LHCN-M2 (cell line): ENCODE data around the gene MR1. TPM values are rescaled to one million over a fixed set of nuclear protein-coding genes. Genes with fewer than 3 reads are reported as not detected.
"Not testable (repeated sequence)": the region's sequence is repeated elsewhere in the genome, so short reads cannot be mapped to it uniquely, and the experiment has no call there.

Experiments used
- DNase-seq: peaks from one replicate; pipeline ENCODE4 v3.0.0-alpha.2; 2012; ENCODE audit warnings: low read depth
- total RNA-seq: library from RNA; depleted of rRNA; stranded (reverse); fragments of >200 nt; gene quantifications from 2 replicates; pipeline ENCODE4 v1.2.3, GENCODE V29; 2014

Gene MR1
- total RNA-seq, 1 experiment from 2014 or later: 16.5 TPM

DNA sequence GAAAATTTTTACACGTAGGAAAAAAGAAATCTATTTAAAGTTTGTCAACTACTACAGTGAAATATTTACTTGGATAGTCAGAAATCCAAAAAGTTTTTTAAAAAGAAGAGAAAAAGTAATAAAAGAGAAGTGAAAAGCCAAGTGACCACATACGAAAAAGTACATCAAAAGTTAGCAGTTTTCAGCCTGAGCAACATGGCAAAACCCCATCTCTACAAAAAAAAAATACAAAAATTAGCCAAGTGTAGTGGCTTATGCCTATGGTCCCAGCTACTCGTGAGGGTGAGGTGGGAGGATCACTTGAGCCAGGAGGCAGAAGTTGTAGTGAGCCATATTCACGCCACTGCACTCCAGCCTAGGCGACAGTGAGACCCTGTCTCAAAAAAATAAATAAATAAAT is 5.2 kb upstream of the MR1 start:
- DNase-seq: no peak

DNA sequence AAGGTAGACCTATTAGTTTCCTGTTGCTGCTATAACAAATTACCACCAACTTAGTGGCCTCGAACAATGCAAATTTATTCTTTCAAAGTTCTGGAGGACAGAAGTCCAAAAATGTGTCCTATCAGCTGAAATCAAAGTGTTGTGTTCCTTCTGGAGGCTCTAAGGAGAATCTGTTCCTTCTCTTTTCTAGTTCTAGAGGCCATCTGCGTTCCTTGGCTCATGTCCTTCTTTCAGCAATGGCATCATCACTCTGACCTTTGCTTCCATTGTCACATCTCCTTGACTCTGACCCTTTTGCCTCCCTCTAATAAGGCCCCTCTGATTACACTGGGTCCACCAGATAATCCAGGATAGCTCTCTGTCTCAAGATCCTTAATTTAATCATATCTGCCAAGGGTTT is 1.2 kb upstream of the MR1 start:
- DNase-seq: no peak

DNA sequence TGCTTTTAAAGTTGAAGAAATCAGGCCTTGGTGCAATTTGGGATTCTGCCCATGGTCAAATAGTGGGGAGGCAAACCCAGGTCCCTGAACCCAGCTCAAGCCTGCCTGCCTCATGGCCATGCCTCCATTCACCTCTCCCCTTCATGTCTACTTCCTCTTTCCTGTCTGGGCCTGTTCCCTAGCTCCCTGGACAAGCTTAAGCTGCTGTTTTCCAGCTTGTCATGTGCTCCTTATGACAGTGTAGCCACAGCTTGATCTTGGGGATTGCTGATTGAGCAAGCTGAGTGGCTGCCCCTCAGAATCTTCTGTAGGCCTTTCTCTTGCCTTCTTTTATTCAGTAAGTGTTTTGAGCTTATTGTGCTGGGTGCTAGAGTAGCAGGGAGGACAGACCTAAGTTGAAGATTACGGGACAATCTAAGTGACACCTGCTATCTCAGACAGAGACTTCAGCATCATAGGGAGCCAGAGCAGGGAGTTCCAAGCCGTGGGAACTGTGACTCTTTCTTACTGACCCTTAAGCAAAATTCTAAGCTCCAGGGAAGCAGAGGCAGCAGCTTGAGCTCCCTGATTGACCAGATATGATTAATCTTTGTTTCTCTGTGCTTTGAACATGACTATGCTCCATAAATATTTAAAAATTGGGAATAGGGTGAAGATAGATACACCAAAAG is 520 bp upstream of the MR1 start:
- peak; percentile 65 for DNase-seq

DNA sequence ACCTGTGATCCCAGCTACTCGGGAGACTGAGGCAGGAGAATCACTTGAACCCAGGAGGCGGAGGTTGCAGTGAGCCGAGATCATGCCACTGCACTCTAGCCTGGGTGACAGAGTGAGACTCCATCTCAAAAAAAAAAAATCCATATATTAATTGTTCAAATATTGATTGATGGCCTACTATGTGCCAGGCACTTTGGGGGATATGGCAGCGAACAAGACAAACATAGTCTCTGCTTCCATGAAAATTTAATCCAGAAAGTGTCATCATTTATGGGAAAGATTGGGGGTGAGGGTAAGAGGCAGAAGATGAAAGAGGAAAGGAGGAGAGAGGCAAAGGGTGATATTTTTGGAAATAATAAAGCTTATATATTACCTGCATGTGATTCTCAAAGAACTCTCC is 1.4 kb downstream of the MR1 start:
- DNase-seq: not testable (repeated sequence)

DNA sequence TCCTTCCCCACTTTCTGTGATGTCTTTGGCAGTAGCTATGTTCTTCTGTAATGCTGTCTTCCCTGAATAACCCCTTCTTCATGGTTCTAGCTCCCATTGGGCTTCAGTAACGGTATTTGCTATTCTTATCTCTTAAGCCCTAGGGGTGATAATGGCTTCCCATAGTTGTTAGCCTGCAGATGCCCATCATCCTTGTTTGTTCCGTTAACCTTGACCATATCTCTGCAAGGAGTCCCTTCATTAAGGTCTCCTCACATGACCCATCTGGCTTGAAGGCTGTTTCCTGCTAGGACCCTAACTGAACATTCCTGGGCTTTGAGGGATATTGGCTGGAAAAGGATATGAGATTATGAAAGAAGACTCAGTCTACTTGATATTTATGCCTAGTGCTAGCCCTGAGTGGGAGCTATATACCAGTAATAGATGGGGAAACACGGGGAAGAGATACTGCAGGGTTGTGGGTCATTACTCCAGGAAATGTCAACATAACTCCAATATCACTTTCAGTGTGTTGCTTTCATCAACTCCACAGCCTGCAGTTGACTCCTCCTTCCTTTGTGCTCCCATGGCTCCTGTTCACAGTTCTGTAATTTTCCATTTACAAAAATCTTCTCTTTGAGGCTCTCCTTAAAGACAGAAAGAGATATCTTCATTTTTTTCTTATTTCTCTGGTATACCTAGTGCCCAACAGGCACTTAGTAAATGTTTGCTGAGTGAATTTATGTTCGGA is 2.5 kb downstream of the MR1 start:
- DNase-seq: no peak

DNA sequence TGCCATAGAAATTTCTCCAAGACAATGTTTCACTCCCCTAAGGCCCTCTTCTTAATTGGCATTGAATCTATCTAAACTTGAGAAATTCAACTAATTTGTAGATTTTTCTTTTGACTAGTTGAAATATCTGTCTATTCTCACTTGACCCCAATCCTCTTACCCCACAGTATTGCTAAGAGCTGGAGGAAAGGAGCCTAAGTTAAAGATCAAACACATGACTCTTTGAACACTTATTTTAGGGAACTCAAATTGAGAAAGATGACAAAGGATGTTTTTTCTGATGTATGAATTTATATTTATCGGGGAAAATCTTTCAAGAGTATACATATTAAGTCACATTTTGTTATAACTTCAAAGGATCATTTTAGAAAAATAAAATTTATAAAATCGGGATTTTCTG is 3.6 kb downstream of the MR1 start:
- no peak for DNase-seq

DNA sequence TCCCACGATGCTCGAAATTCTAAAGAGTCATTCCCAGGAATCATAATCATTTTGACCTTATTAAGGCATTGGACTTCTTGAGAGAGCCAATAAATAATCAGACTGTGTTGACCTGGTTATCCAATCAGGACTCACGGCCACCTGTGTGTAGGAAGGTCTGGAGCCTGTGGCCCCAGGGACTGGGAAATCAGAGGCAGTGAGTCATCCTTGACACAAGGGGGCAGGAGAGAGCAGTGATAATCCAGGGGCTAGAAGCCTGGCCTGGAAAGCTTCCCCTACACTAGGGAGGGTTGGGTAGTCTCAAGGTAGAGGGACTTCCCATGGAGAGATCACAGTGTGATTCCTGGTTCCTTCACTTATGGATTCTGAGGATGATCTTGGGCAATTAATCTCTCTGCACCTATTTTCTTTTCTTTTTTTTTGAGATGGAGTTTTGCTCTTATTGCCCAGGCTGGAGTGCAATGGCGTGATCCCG is 4.7 kb downstream of the MR1 start:
- DNase-seq: peak; percentile 70

DNA sequence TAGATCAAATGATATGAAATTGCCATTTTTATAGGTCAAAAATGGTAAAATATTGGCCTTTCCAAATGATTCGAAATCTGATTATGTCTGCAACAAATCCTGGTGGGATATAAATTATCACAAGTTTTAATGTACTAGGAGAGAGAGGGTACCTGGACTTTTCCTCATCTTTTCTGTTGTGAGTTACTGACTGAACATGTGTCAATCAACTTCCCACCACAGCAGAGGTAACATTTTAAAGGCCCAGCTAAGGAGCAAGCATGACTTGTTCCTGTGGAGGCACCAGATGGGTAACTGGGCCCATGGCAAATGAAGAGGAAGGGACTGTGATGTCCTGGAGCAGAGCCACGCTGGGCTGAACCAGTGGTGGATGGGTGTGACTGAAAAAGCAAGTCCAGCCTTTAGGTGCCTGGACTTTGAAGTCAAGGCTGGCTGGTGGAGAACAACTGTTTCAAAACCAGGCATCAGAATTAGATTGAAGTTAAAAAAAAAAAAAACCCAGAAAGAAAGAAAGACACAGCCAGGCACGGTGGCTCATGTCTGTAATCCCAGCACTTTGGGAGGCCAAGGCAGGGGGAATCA is 6.6 kb downstream of the MR1 start:
- DNase-seq: no peak

DNA sequence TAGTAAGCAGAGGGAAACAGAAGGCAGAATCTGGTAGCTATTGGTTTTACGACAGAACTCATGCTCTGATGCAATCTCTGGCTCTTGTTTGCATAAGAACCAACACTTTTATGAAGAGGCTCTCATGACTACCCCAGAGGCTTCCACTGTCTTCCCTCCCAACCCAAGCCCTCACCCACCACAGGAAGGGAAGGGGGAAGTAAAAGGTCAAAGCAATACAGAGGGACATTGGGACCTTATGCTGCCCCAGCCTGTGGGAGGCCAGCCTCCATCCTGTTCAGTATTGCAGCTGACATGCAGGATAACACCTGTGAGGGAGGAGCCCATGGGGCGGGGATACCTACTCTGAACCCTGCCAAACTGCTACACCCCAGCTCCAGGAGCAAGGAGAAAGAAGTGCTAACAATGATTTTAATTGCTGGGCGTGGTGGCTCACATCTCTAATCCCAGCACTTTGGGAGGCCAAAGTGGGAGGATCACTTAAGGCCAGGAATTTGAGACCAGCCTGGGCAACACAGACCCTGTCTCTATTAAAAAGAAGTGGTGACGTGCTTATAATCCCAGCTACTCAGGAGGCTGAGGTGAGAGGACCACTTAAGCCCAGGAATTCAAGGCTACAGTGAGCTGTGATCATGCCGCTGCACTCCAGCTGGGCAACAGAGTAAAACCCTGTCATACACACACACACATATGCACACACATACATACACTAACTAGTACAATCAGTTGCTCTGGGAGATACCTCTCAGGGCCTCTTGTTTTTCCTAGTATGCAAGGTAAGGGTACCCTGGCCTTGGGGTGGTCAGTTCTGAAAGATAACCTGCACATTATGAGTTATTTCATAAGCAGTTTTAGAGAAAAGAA is 9.5 kb downstream of the MR1 start:
- no peak for DNase-seq

DNA sequence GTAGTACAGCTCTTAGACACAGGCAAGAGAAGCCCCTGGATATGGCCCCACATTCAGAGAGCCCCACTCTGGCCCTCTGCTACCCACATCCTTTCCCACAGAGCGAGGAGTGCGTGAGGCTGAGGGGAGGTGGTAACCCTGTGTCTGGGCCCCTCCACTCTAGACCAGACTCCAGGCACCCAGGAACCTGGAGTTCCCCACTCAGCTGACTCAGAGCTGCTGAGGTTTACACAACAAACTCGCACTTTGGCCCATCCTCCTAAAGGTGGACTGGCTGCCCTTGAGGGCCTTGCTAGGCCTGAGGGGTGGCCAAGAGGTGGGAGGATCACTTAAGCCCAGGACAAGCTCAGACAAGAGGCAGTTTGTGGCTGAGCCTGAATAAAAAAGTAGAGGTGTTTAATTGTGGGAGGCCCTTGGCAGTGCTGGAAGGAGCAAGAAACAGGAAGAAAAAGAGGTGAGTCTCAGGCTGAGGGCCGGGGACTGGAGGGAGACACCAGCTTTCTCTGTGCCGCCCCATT is 10.7 kb downstream of the MR1 start:
- no peak for DNase-seq

DNA sequence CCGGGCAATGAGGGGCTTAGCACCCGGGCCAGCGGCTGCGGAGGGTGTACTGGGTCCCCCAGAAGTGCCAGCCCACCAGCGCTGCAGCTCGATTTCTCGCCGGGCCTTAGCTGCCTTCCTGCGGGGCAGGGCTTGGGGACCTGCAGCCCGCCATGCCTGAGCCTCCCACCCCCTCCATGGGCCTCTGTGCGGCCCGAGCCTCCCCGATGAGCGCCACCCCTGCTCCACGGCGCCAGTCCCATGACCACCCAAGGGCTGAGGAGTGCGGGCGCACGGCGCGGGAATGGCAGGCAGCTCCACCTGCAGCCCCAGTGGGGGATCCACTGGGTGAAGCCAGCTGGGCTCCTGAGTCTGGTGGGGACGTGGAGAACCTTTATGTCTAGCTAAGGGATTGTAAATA is 12.2 kb downstream of the MR1 start:
- DNase-seq: not testable (repeated sequence)

DNA sequence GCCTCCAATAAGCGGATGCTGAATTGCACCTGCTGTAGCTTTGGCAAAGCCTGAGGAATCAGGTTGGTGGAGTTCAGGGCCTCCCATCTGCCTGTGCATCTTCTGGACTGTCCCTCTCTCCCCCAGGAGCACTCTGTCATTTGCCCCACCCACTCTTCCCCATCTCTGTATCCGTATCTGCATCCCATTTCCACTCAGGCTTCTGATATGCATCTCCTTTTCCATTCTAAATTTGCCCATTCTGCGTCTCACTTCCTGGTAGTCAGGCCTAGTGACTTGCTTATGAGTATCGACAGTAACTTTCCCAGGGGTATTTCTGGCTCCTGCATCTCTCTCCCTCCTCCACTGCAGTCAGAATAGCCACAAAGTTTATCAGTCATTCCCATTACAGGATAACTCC is 15.6 kb downstream of the MR1 start:
- DNase-seq: no peak

DNA sequence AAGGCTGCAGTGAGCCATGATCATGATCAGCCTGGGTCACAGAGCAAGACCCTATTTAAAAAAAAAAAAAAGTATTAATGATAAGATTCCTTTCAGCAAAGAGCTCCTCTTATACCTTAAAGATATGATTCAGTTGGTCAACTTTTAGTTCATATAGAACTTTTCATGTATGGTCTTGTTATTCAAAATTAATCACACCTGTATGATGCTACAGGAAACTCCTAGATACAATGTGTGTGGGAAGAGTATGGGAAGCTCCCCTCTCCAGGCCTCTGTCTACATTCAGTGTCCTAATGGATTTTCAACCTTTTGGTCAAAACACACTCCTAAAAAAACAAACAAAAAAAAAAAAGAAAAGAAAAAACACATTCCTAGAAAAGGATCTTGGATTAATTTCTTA is 17.1 kb downstream of the MR1 start:
- no peak for DNase-seq

DNA sequence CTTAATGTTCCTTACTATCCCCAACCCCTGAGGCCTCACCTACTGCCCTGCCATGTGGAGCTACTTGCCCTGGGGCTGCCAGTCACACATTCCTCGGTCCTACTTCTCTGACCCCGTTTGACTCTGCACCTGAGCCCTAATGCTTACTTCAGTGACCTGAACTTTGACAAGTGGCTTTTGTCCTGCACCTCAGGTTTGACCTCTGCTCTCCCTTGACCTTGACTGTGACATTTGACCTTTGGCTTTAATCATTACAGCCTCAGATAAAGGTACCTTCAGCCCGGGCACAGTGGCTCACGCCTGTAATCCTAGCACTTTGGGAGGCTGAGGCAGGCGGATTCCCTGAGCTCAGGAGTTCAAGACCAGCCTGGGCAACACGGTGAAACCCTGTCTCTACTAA is 22.8 kb downstream of the MR1 start:
- no peak for DNase-seq

DNA sequence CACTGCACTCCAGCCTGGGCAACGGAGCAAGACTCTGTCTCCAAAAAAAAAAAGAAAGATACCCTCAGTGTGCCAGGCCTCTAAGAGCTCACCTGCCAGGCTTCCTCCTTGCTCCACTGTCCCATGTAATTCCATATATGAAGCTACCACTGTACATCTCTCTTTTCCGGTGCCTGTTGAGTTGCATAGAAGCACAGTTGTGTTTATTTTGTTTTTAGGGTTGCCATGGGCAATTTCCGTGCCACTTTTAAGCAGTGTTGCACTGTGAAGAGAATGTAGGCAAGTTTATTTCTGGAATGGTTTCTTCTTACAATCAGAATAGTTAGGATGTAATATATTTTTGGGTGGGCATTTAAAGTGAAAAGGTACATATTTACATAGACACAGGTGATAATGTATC is 23.3 kb downstream of the MR1 start:
- DNase-seq: no peak

DNA sequence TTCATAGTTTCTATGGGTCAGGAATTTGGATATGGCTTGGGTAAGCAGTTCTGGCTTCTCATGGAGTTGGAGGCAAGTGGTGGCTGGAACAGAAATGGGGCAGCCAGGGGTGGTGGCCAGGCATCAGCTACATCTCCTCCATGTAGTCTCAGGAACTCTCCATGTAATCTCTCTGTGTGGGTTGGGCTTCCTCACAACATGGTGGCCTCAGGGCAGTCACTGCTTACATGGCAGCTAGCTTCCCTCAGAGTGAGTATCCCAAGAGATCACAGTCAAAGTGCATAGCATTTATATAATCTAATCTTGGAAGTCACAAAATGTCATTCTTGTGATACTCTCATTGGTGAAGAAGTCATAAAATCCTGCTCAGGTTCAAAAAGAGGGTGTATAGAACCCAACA is 25.7 kb downstream of the MR1 start:
- DNase-seq: no peak

DNA sequence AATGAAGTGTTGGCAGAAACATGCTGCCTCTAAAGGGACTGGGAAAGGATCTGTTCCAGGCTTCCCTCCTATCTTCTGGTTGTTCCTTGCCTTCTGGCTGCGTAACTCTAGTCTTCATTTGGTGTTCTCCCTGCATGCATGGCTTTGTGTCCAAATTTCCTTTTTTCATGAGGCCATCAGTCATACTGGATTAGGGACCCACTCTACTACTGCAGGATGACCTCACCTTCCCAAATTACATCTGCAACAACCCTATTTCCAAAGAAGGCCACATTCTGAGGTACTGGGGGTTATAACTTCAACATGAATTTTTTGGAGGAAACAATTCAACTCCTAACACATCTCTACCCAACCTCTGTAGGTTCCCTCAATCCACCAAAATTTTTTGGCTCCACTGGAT is 26.3 kb downstream of the MR1 start:
- DNase-seq: no peak

DNA sequence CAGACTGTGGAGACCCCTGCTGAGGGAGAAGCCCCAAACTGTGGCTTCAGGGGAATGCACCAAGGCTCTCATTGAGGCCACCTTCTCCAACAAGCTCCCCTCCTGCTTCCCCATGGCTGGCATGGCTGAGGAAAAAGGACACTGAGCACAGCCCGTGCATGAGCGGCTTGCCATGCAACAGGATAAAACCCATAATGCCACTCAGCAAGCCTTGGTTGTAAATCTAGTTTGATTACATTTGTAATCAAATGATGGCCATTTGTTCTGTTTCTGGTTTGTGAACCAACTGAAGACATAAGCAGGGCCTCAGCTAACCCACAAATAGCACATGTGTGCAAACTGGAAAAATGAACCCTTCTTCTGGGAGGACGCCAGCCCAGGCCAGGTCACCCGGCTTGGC is 27.2 kb downstream of the MR1 start:
- not testable (repeated sequence) for DNase-seq

DNA sequence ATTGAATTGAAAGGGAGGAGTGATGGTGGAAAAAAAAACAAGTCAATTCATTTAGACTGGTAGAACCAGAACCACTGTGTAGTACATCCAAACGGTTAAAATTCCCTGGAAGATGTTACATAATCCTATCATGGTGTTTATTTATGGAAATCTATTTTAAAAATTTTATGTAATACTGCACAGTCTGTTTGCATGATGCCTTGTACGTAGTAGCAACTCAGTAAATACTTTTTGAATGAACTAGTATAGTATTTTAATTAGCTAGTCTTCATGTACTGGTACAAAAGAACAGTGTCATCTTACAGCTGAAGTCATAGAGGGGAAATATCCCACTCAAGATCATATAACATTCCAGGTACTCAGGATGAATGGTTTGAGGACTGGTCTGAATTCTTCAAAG is 27.7 kb downstream of the MR1 start:
- no peak for DNase-seq

DNA sequence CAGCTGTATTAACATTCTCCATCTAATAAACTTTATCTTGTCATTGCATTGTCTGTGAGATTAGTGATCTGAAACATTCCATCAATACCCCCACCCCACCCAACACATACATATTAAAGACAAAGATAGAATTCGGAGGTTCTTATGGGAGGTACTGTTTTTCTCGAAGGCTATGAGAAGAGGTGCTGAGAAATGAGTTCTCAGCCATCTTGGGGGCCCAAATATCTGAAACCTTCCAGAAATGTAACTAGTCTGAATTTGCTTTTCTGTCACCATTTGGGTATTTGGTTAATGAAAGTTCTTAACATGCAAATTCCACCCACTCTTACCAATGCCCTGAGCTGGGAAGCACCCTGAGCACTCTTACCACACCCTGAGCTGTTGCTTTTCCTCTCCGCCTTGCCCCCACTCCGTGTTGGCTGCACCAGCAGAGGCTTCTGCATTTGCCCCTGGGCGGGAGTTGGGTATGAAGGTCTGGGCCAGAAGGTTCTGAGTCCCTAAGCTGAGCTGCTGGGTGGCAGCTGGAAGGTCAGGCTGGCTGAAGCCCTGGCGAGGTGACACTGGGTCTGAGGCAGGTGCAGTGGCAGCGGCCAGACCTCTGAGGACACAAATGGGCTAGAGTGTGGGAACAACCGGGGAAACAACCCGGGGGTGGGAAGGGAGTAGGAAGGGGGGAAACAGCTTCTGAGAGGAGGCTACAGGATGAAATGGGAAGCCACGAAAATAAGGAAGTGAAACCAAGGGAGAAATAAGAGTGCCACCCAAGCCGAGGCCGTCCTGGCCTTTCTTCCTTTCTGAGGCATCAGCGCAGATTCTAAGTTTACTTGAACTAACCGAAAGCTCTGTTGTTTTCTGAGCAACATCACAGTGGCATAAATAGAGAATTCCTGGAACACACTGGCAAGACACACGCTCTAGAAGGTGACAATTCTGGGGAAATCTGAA is 28.4 kb downstream of the MR1 start:
- DNase-seq: no peak
